NCI-H526 (cell line): ENCODE data around the gene TH.
"Not testable (repeated sequence)": the region's sequence is repeated elsewhere in the genome, so short reads cannot be mapped to it uniquely, and the experiment has no call there.

Source experiments
- DNase-seq, 2 experiments: peaks; one replicate each; lab custom pipeline; 2025; lab: John Stamatoyannopoulos, UW

The TH gene

GRCh38 chr11:2195756-2196088 lies 24.1 kb upstream of the TH start:
- no peak for DNase-seq

GRCh38 chr11:2194877-2195755 lies 23.5 kb upstream of the TH start:
- peak; percentile 51 to 83 for DNase-seq

GRCh38 chr11:2193888-2194595 lies 22.4 kb upstream of the TH start:
- DNase-seq: not testable (repeated sequence)

- no peak for DNase-seq
These were observed 21.7 kb upstream of the TH start for GRCh38 chr11:2193099-2193887.

- DNase-seq: no peak
These were observed 20.8 kb upstream of the TH start for GRCh38 chr11:2192435-2192834.

- peak in 1 of 2 experiments; percentile 60 for DNase-seq
These were observed 20.3 kb upstream of the TH start for GRCh38 chr11:2191883-2192282.

GRCh38 chr11:2190657-2191471 lies 19.2 kb upstream of the TH start:
- DNase-seq: peak in 1 of 2 experiments; percentile 41

- DNase-seq: no peak
These were observed 18.5 kb upstream of the TH start for GRCh38 chr11:2189938-2190656.

- DNase-seq: no peak
These were observed 17.1 kb upstream of the TH start for GRCh38 chr11:2188745-2189144.

GRCh38 chr11:2187280-2187707 lies 15.7 kb upstream of the TH start:
- DNase-seq: no peak

GRCh38 chr11:2186669-2187279 lies 15.2 kb upstream of the TH start:
- peak; percentile 93 to 97 for DNase-seq

- DNase-seq: no peak
These were observed 13.9 kb upstream of the TH start for GRCh38 chr11:2185324-2186085.

GRCh38 chr11:2182692-2183474 lies 11.3 kb upstream of the TH start:
- DNase-seq: no peak

GRCh38 chr11:2182075-2182474 lies 10.5 kb upstream of the TH start:
- DNase-seq: no peak

GRCh38 chr11:2180789-2181370 lies 9.3 kb upstream of the TH start:
- DNase-seq: no peak

- no peak for DNase-seq
These were observed 8.7 kb upstream of the TH start for GRCh38 chr11:2180347-2180746.

- no peak for DNase-seq
These were observed 7.9 kb upstream of the TH start for GRCh38 chr11:2179516-2179915.

- DNase-seq: no peak
These were observed 7.4 kb upstream of the TH start for GRCh38 chr11:2178906-2179494.
